Measurements from ENCODE around the gene VSTM2B. TPM values are rescaled to one million over a fixed set of nuclear protein-coding genes. Genes with fewer than 3 reads are reported as not detected.

VSTM2B gene
- total and polyA plus RNA-seq, 11 donors, result not detected

DNA sequence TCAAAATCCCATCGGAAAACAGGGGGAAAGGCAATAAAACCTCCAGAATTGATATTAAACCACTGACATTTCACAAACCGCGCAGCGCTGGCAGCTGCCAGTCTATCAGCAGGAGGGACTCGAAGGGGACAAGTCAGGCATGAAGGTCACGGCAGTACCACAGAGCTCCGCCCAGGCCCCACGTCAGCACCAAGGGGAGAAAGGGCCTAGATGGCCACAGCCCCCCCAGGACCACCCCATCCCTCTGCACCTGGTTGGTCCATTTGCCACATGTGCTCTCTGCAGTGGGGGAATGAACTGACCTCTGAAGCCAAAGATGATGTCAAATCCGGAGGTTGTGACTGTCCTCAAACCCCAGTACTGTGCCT lies 9.5 kb upstream of the VSTM2B start:
- DNase-seq (peak in 1 of 5 donors; percentile 9), ATAC-seq (no peak)
- no peak overlapping the region for H3K4me3 ChIP-seq
- TF ChIP-seq, protein P1, sequence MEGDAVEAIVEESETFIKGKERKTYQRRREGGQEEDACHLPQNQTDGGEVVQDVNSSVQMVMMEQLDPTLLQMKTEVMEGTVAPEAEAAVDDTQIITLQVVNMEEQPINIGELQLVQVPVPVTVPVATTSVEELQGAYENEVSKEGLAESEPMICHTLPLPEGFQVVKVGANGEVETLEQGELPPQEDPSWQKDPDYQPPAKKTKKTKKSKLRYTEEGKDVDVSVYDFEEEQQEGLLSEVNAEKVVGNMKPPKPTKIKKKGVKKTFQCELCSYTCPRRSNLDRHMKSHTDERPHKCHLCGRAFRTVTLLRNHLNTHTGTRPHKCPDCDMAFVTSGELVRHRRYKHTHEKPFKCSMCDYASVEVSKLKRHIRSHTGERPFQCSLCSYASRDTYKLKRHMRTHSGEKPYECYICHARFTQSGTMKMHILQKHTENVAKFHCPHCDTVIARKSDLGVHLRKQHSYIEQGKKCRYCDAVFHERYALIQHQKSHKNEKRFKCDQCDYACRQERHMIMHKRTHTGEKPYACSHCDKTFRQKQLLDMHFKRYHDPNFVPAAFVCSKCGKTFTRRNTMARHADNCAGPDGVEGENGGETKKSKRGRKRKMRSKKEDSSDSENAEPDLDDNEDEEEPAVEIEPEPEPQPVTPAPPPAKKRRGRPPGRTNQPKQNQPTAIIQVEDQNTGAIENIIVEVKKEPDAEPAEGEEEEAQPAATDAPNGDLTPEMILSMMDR (IDR thresholded peaks at IDR 0.05), result no peak
- no peak for TF ChIP-seq POLR2A (IDR thresholded peaks at IDR 0.05)
- H3K27ac ChIP-seq, result no peak overlapping the region
- H3K36me3 ChIP-seq, result no peaks in the 10 kb centered on the region
- intact Hi-C loops (cut with DNase I), result no loop called here
- no peaks in the 10 kb centered on the region for H3K9me3 ChIP-seq
- H3K27me3 ChIP-seq, result peaks cover 0 to 38% (median 0%) of the 10 kb centered on the region in 9 donors
- H3K4me1 ChIP-seq, result no peaks in the 10 kb centered on the region
- 78 to 84% (median 81%) methylated on average over 8 to 9 of the region's 9 CpGs for WGBS, 4 donors

DNA sequence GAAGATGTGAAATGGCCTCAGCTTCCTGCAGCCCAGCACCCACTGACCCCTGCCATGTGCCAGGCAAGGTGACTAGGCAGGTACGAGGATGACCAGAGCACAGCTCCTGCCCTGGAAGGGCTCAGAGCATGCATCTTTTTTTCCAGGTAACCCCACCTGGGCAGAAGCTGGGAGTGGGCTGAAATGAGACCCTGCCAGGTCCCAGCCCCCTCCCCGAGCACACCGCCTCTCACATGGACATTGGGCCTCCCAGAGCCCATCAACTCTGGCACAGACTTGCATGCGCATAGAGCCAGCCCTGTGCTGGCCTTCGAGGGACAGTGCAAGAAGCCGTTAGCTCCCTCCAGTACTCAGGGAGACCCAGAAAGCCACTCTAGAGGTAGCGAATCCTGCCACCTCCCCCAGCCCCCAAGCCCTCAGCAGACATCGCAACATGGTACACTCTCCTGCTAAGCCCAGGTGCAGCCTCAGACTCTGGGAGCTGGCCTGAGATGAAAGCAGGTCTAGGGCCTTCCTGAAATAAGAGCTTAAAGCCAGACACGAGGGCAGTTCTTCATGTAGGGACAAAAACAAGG lies 8.9 kb upstream of the VSTM2B start:
- H3K4me1 ChIP-seq, result no peaks in the 10 kb centered on the region

DNA sequence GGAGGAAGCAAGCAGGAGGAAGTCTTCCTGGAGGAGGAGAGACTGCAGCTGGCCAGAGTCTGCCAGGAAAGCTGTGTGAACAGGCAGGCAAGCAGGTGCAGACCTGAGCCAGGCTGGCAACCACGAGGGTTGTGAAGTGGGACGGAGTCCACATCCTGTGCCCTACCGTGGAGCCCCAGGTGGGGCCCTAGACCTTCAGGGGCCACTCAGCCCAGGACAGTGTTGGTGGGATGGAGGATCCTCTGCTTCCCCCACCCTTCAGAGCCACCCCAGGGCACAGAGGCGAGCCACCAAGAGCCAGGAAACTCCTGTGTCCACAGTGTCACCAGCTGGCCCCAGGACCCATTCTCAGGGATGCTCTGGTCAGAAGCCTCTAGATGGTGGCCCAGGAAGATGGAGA lies 8.4 kb upstream of the VSTM2B start:
- peak in 2 of 5 donors; percentile 7 to 33 for DNase-seq
- 66 to 87% (median 69%) methylated on average over 4 of the region's 4 CpGs for WGBS, 4 donors

More for the DNA sequence above, 8.9 kb upstream of the VSTM2B start:
- Histone ChIP-seq H3K4me3 (no peak overlapping the region), H3K36me3 (no peaks in the 10 kb centered on the region), H3K9me3 (no peaks in the 10 kb centered on the region), H3K27ac (no peak overlapping the region), H3K27me3 (peaks cover 0 to 44% (median 0%) of the 10 kb centered on the region in 9 donors)
- TF ChIP-seq POLR2A (IDR thresholded peaks at IDR 0.05), result no peak
- TF ChIP-seq, protein P1 (IDR thresholded peaks at IDR 0.05), result no peak
- ATAC-seq (no peak), DNase-seq (peak in 2 of 5 donors; percentile 10 to 43)
- 65 to 77% (median 72%) methylated on average over 7 to 9 of the region's 9 CpGs for WGBS, 4 donors
- intact Hi-C loops (cut with DNase I), result no loop called here

DNA sequence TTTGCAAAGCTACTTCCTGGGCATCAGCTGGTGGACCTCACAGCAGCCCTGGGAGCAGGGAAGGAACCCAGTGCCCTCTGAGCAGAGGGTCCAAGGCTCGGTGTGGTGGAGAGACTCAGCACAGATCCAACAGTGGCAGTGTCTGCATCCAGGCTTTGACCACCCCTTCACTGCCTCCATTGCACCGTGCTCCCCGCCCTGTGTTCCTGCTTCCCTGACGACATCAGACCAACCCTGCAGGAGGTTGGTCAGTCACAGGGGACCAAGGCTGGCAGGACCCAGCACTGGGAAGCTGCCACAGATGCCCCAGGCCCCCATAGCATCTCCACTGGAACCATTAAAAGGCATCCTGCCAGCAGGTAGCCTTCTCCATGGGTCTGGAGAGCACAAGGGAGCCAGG lies 7.8 kb upstream of the VSTM2B start:
- H3K27me3 ChIP-seq, result peaks cover 0 to 53% (median 10%) of the 10 kb centered on the region in 9 donors
- WGBS, 4 donors, result 67 to 89% (median 78%) methylated on average over 3 to 4 of the region's 4 CpGs
- peak in 2 of 5 donors; percentile 17 to 28 for DNase-seq
- TF ChIP-seq, protein P1 (IDR thresholded peaks at IDR 0.05), result no peak
- TF ChIP-seq POLR2A (IDR thresholded peaks at IDR 0.05), result no peak
- no peaks in the 10 kb centered on the region for H3K4me1 ChIP-seq
- no peaks in the 10 kb centered on the region for H3K9me3 ChIP-seq
- H3K4me3 ChIP-seq, result no peak overlapping the region
- intact Hi-C loops (cut with DNase I), result no loop called here
- H3K27ac ChIP-seq, result no peak overlapping the region
- H3K36me3 ChIP-seq, result no peaks in the 10 kb centered on the region
- no peak for ATAC-seq

More for the DNA sequence above, 8.4 kb upstream of the VSTM2B start:
- H3K4me3 ChIP-seq, result no peak overlapping the region
- no peak overlapping the region for H3K27ac ChIP-seq
- TF ChIP-seq, protein P1 (IDR thresholded peaks at IDR 0.05), result no peak
- TF ChIP-seq POLR2A (IDR thresholded peaks at IDR 0.05), result no peak
- no peaks in the 10 kb centered on the region for H3K4me1 ChIP-seq
- intact Hi-C loops (cut with DNase I), result no loop called here
- peaks cover 0 to 49% (median 5%) of the 10 kb centered on the region in 9 donors for H3K27me3 ChIP-seq
- H3K9me3 ChIP-seq, result no peaks in the 10 kb centered on the region
- ATAC-seq, result no peak
- H3K36me3 ChIP-seq, result no peaks in the 10 kb centered on the region

Data from heart left ventricle (tissue), 16 donors.